ENCODE data around the gene CALR. TPM values are rescaled to one million over a fixed set of nuclear protein-coding genes. Genes with fewer than 3 reads are reported as not detected.

The CALR gene
- total RNA-seq, 1 donor from 2014 or later, result 365 TPM

- Histone ChIP-seq H3K4me3 (no peak overlapping the region), H3K36me3 (peaks cover 78% of the 10 kb centered on the region), H3K9me3 (replicated peaks) (no peaks in the 10 kb centered on the region), H3K27me3 (ENCODE audit: low read depth) (no peaks in the 10 kb centered on the region), H3K27ac (replicated peaks) (no peak overlapping the region), H3K4me1 (peaks cover 85% of the 10 kb centered on the region)
- no peak for DNase-seq
- intact Hi-C loops (cut with micrococcal nuclease), result no loop called here
- no peak for TF ChIP-seq CTCF (IDR thresholded peaks at IDR 0.05; ENCODE audit: borderline replicate concordance)
Observed at GRCh38 chr19:12944104-12944674, 5.8 kb downstream of the CALR start.

GRCh38 chr19:12945479-12946091, 7.2 kb downstream of the CALR start, which contains the start of gene RAD23A:
RAD23A (plus strand) TSS chr19:12945862; CDS start chr19:12945949, 87 bp downstream.
- intact Hi-C loops (cut with micrococcal nuclease), result no loop called here
- Histone ChIP-seq H3K9me3 (replicated peaks) (no peaks in the 10 kb centered on the region), H3K4me1 (peaks cover 81% of the 10 kb centered on the region), H3K27me3 (ENCODE audit: low read depth) (no peaks in the 10 kb centered on the region), H3K4me3 (peak within 1 kb of the TSS; percentile 98), H3K36me3 (peaks cover 78% of the 10 kb centered on the region), H3K27ac (replicated peaks) (peak within 1 kb of the TSS; percentile 96)
- no peak for TF ChIP-seq CTCF (IDR thresholded peaks at IDR 0.05; ENCODE audit: borderline replicate concordance)
- DNase-seq, result peak; percentile 98

DNA sequence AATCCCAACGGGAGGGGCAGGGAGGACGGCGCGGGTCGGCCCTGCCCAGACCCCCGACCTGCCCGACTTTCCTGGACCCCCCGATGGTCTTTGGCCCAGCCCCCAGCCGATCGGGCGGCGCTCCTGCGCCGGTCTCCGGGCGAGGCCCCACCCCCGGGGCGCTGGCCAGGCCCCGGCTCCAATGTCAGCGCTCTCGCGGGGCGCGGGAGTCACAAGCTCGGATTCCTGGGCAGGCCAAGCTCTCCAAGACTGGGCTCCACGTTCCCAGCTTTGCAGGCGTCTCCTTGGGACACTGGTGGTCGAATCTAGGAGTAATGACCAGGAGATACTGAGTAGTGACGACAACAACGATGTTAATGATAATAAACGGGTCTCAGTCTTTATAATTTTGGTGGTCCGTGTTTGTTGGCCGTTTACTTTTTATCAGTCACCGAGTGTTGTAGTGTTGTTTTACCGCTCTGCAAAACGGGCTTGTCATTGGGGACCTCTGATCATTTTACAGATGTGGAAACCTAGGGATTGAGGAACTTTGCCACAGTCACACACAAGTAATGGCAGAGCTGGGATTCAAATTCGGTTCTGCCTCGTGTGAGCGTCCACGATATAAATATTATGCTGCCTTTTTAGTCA, 7.8 kb downstream of the CALR start:
- H3K27ac ChIP-seq (replicated peaks), result peak overlapping the region; percentile 96
- H3K4me1 ChIP-seq, result peaks cover 75% of the 10 kb centered on the region
- H3K9me3 ChIP-seq (replicated peaks), result no peaks in the 10 kb centered on the region
- H3K4me3 ChIP-seq, result peak overlapping the region; percentile 98
- no peaks in the 10 kb centered on the region for H3K27me3 ChIP-seq (ENCODE audit: low read depth)
- no peak for TF ChIP-seq CTCF (IDR thresholded peaks at IDR 0.05; ENCODE audit: borderline replicate concordance)
- peaks cover 78% of the 10 kb centered on the region for H3K36me3 ChIP-seq
- peak; percentile 62 for DNase-seq
- intact Hi-C loops (cut with micrococcal nuclease), result no loop called here

- Histone ChIP-seq H3K27ac (replicated peaks) (peak overlapping the region; percentile 96), H3K4me1 (peaks cover 73% of the 10 kb centered on the region), H3K27me3 (ENCODE audit: low read depth) (no peaks in the 10 kb centered on the region), H3K9me3 (replicated peaks) (no peaks in the 10 kb centered on the region), H3K4me3 (peak overlapping the region; percentile 98), H3K36me3 (peaks cover 78% of the 10 kb centered on the region)
- intact Hi-C loops (cut with micrococcal nuclease), result no loop called here
- DNase-seq, result no peak
- no peak for TF ChIP-seq CTCF (IDR thresholded peaks at IDR 0.05; ENCODE audit: borderline replicate concordance)
Observed at GRCh38 chr19:12946731-12947496, 8.5 kb downstream of the CALR start.

Measured in left ventricle myocardium inferior (tissue), 1 donor.